ENCODE results near the gene VAV2.

DNA sequence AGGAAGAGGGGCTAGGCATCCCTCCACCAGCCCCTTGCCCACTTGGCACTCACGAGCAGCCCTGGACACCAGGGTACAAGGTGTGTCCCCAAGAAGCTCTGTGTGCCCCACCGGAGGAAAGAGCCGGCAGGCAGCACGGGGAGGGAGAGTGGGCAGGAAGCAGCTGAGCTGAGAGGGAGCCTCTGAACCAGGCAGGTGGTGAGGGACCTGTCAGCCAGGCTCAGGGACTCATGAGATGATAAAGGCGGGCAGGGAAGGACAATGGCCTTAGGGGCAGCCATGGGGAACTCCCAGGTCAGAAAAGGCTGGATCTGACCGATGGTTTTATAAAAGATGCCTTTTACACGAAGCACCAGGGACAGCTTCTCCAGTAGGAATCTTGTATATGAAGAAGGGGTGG lies 112.0 kb downstream of the VAV2 start:
- TF ChIP-seq, protein P1, sequence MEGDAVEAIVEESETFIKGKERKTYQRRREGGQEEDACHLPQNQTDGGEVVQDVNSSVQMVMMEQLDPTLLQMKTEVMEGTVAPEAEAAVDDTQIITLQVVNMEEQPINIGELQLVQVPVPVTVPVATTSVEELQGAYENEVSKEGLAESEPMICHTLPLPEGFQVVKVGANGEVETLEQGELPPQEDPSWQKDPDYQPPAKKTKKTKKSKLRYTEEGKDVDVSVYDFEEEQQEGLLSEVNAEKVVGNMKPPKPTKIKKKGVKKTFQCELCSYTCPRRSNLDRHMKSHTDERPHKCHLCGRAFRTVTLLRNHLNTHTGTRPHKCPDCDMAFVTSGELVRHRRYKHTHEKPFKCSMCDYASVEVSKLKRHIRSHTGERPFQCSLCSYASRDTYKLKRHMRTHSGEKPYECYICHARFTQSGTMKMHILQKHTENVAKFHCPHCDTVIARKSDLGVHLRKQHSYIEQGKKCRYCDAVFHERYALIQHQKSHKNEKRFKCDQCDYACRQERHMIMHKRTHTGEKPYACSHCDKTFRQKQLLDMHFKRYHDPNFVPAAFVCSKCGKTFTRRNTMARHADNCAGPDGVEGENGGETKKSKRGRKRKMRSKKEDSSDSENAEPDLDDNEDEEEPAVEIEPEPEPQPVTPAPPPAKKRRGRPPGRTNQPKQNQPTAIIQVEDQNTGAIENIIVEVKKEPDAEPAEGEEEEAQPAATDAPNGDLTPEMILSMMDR (conservative IDR thresholded peaks at IDR 0.05), result no peak
- no peak for TF ChIP-seq ZFX (IDR thresholded peaks at IDR 0.05)

All from C4-2B (cell line).